ENCODE results near the gene CFAP52. TPM values are rescaled to one million over a fixed set of nuclear protein-coding genes. Genes with fewer than 3 reads are reported as not detected.
A peak's percentile ranks its signal among the peaks of the same experiment; 100 is the strongest.

The CFAP52 gene
- total and polyA plus RNA-seq, 2 of the 8 experiments (the other 6 are each of a cell fraction or from before 2014, with no cell fraction given) = 0.11 TPM; not detected in 1

DNA sequence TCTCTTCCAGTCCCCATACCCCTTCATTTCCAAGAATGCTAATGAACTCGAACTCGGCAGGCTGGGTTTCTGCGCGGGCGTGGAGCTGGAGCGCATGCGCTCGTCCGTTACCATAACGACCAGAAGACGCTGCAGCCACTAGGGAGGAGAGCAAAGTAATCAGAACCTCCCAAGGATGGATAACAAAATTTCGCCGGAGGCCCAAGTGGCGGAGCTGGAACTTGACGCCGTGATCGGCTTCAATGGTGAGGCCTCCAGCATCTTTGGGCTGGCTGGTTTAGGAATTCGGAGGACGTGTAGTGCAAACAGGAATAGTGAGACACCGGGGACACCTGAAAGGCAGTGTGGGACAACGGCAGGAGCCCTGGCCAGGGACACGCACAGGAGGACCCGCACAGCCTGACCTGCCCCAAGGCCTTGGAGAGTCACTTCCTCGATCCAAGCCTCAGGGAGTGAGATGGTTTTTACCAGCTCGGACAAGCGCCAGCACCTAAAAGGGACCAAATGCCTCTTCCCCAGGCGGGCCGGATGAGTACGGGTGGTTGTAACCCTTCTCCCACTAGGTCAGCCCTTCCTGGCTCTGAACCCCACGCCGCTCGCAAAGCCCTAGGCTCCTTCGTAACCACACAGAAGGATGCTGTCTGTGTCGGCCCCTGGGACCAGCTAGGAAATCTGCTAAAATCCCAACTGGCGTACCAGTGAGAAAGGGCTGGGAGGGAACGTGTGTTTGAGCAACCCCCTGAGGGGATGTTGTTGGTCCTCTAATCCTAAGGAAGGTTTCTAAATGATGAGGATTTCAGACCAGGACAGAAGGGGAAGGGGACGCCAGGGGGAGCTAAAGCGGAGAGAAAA, at the start of gene CFAP52 (continued):
- TF ChIP-seq, protein P1, sequence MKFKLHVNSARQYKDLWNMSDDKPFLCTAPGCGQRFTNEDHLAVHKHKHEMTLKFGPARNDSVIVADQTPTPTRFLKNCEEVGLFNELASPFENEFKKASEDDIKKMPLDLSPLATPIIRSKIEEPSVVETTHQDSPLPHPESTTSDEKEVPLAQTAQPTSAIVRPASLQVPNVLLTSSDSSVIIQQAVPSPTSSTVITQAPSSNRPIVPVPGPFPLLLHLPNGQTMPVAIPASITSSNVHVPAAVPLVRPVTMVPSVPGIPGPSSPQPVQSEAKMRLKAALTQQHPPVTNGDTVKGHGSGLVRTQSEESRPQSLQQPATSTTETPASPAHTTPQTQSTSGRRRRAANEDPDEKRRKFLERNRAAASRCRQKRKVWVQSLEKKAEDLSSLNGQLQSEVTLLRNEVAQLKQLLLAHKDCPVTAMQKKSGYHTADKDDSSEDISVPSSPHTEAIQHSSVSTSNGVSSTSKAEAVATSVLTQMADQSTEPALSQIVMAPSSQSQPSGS (IDR thresholded peaks at IDR 0.05; ENCODE audit: low read length) = no peak
- TF ChIP-seq SIX5 (IDR thresholded peaks at IDR 0.05; ENCODE audit: low read depth, low read length) (no peak), RAD21 (IDR thresholded peaks at IDR 0.05 in 1 of 2, conservative IDR thresholded peaks at IDR 0.05 in 1 of 2; ENCODE audit: low read depth in 2 of 2, low read length in 2 of 2) (peak; percentile 76 to 80), EGR1 (IDR thresholded peaks at IDR 0.05; ENCODE audit: borderline replicate concordance, low read depth, low read length) (0 out of 2 replicates have a peak, but pooled peaks have one; percentile 18), CHD2 (IDR thresholded peaks at IDR 0.05; ENCODE audit: low read length) (no peak), POLR2A (IDR thresholded peaks at IDR 0.05; ENCODE audit: control extremely low read depth in 1 of 2, low read depth in 2 of 2, low read length in 2 of 2) (no peak), PHF8 (conservative IDR thresholded peaks at IDR 0.05; ENCODE audit: low read depth, low read length) (0 out of 2 replicates have a peak, but pooled peaks have one; percentile 1), NRF1 (IDR thresholded peaks at IDR 0.05; ENCODE audit: low read depth, low read length) (peak; percentile 89), POU5F1 (IDR thresholded peaks at IDR 0.05; ENCODE audit: low read depth, low read length) (no peak), CBX5 (IDR thresholded peaks at IDR 0.05; ENCODE audit: low read depth, low read length) (no peak), KDM4A (IDR thresholded peaks at IDR 0.05; ENCODE audit: low read depth, low read length, severe bottlenecking) (peak; percentile 50), YY1 (IDR thresholded peaks at IDR 0.05; ENCODE audit: low read depth, low read length) (no peak), SAP30 (IDR thresholded peaks at IDR 0.05; ENCODE audit: insufficient read depth, insufficient replicate concordance, low read length) (peak; percentile 85), BCL11A (IDR thresholded peaks at IDR 0.05; ENCODE audit: low read depth in 2 of 2, low read length in 2 of 2) (no peak), BACH1 (IDR thresholded peaks at IDR 0.05; ENCODE audit: low read length) (no peak), GTF2F1 (IDR thresholded peaks at IDR 0.05; ENCODE audit: borderline replicate concordance, low read depth, low read length) (no peak), SP1 (IDR thresholded peaks at IDR 0.05; ENCODE audit: low read depth, low read length) (no peak), RFX5 (IDR thresholded peaks at IDR 0.05; ENCODE audit: borderline replicate concordance, low read depth, low read length) (no peak), CTBP2 (IDR thresholded peaks at IDR 0.05; ENCODE audit: borderline replicate concordance, insufficient read depth, insufficient read length, low read length) (no peak)
- TF ChIP-seq, protein P2, sequence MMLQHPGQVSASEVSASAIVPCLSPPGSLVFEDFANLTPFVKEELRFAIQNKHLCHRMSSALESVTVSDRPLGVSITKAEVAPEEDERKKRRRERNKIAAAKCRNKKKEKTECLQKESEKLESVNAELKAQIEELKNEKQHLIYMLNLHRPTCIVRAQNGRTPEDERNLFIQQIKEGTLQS (IDR thresholded peaks at IDR 0.05; ENCODE audit: insufficient read depth, low read depth, low read length) = 0 out of 2 replicates have a peak, but pooled peaks have one; percentile 18
- TF ChIP-seq, protein P3, sequence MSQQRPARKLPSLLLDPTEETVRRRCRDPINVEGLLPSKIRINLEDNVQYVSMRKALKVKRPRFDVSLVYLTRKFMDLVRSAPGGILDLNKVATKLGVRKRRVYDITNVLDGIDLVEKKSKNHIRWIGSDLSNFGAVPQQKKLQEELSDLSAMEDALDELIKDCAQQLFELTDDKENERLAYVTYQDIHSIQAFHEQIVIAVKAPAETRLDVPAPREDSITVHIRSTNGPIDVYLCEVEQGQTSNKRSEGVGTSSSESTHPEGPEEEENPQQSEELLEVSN (IDR thresholded peaks at IDR 0.05) = no peak

Measured in H1 (cell line).